H1 (cell line): Measurements from ENCODE around the gene PHACTR1. TPM values are rescaled to one million over a fixed set of nuclear protein-coding genes. Genes with fewer than 3 reads are reported as not detected.

Experiments used
- CTCF ChIA-PET: fragments of 300-600 bp; sonication (Branson Sonifier 250); formaldehyde crosslinking; loops from one replicate; lab custom pipeline; 2021; ENCODE audit not compliant: partially characterized antibody; lab: Charles Lee
- POLR2A ChIA-PET: fragments of 300-600 bp; sonication (Branson Sonifier 250); formaldehyde crosslinking; loops from one replicate; lab custom pipeline; 2021; ENCODE audit warnings: inconsistent platforms; ENCODE audit not compliant: partially characterized antibody; lab: Charles Lee
- DNase-seq, 2 experiments: peaks; one replicate each; pipeline versions ENCODE4 v3.0.0 to v3.0.0-alpha.2; 2010 to 2022; ENCODE audit warnings: low spot score in 2 of 2, low read depth in 1 of 2, mixed read lengths in 1 of 2
- FAIRE-seq: peaks from 2 replicates; lab custom pipeline; 2011; peaks lifted over from hg19 to GRCh38; lab: Jason Lieb, UNC
- H2AFZ ChIP-seq: 2 replicates; pipeline ENCODE4 v1.8.1; 2012; ENCODE audit warnings: low read length, inconsistent platforms
- H2AK5ac ChIP-seq: 2 replicates; pipeline ENCODE4 v1.6.1; 2013; ENCODE audit warnings: low read depth, low read length
- H2BK120ac ChIP-seq: replicated peaks from 2 replicates; pipeline ENCODE3; 2013; ENCODE audit warnings: low read depth, low read length, inconsistent platforms
- H2BK12ac ChIP-seq: 2 replicates; pipeline ENCODE4 v1.6.1; 2013; ENCODE audit warnings: low read depth, low read length
- H2BK15ac ChIP-seq: 2 replicates; pipeline ENCODE4 v1.6.1; 2013; ENCODE audit warnings: low read length
- H2BK20ac ChIP-seq: 2 replicates; pipeline ENCODE4 v1.6.1; 2013; ENCODE audit warnings: low read length
- H2BK5ac ChIP-seq: 2 replicates; pipeline ENCODE4 v1.6.1; 2013; ENCODE audit warnings: low read depth, low read length
- H3K14ac ChIP-seq: 2 replicates; pipeline ENCODE4 v1.6.1; 2013; ENCODE audit warnings: inconsistent platforms; ENCODE audit not compliant: insufficient read length
- H3K18ac ChIP-seq: 2 replicates; pipeline ENCODE4 v1.6.1; 2013; ENCODE audit warnings: low read length; ENCODE audit errors: extremely low read depth
- H3K23ac ChIP-seq: 2 replicates; pipeline ENCODE4 v1.6.1; 2013; ENCODE audit warnings: inconsistent platforms; ENCODE audit not compliant: insufficient read length
- H3K23me2 ChIP-seq: 2 replicates; pipeline ENCODE4 v1.6.1; 2013; ENCODE audit warnings: low read depth, low read length
- H3K27ac ChIP-seq: 2 replicates; pipeline ENCODE4 v1.6.1; 2011; ENCODE audit warnings: low read depth, low read length, inconsistent platforms
- H3K27me3 ChIP-seq, 4 experiments: replicated peaks in 1 of 4; 1 replicate in 1 of 4; 2 replicates in 3 of 4; pipeline versions ENCODE4 v1.6.1 to v1.8.1; 2011 to 2013; ENCODE audit warnings: low read length in 3 of 4, mild to moderate bottlenecking in 3 of 4, inconsistent platforms in 2 of 4, mixed read lengths in 2 of 4, moderate library complexity in 1 of 4; ENCODE audit not compliant: control insufficient read depth in 3 of 4, insufficient read depth in 3 of 4; ENCODE audit errors: extremely low read depth in 1 of 4
- H3K36me3 ChIP-seq, 4 experiments: 2 replicates each; pipeline versions ENCODE4 v1.6.1 to v1.8.1; 2011 to 2013; ENCODE audit warnings: mild to moderate bottlenecking in 4 of 4, low read length in 3 of 4, moderate library complexity in 2 of 4, control low read depth in 1 of 4, inconsistent platforms in 1 of 4; ENCODE audit not compliant: insufficient read depth in 4 of 4, control insufficient read depth in 2 of 4
- H3K4ac ChIP-seq: replicated peaks from 2 replicates; pipeline ENCODE3; 2013; ENCODE audit warnings: low read length, low read depth, mixed read lengths, inconsistent platforms; ENCODE audit not compliant: insufficient read length
- H3K4me1 ChIP-seq, 4 experiments: replicated peaks in 1 of 4; 1 replicate in 1 of 4; 2 replicates in 3 of 4; pipeline versions ENCODE4 v1.6.1 to v1.8.1; 2011 to 2013; ENCODE audit warnings: low read length in 3 of 4, inconsistent platforms in 2 of 4, mixed read lengths in 1 of 4; ENCODE audit not compliant: insufficient read depth in 4 of 4, control insufficient read depth in 3 of 4
- H3K4me2 ChIP-seq, 2 experiments: 2 replicates each; pipeline versions ENCODE4 v1.6.1 to v1.8.1; 2011 to 2013; ENCODE audit warnings: low read depth in 2 of 2, low read length in 2 of 2, control low read depth in 1 of 2, inconsistent platforms in 1 of 2, mild to moderate bottlenecking in 1 of 2; ENCODE audit not compliant: insufficient read depth in 1 of 2
- H3K4me3 ChIP-seq, 4 experiments: fragments of 200-600, 300-600 bp in 1 of 4; sonication (generic), shearing (Covaris generic), sonication (Bioruptor Twin) in 1 of 4; 2 replicates each; pipeline versions ENCODE4 v1.5.1 to v1.8.1; 2011 to 2016; ENCODE audit warnings: low read length in 4 of 4, low read depth in 3 of 4, control low read depth in 2 of 4, inconsistent platforms in 2 of 4, mild to moderate bottlenecking in 2 of 4, mixed read lengths in 1 of 4, moderate library complexity in 1 of 4; ENCODE audit not compliant: insufficient read depth in 2 of 4; ENCODE audit errors: extremely low read depth in 1 of 4
- H3K56ac ChIP-seq: replicated peaks from 2 replicates; pipeline ENCODE3; 2013; ENCODE audit warnings: low read depth, mild to moderate bottlenecking, mixed read lengths, low read length, inconsistent platforms; ENCODE audit not compliant: insufficient read length
- H3K79me1 ChIP-seq: 2 replicates; pipeline ENCODE4 v1.6.1; 2013; ENCODE audit warnings: low read depth, low read length, control low read depth
- H3K79me2 ChIP-seq, 2 experiments: 2 replicates each; pipeline versions ENCODE4 v1.6.1 to v1.8.1; 2012 to 2013; ENCODE audit warnings: low read length in 2 of 2, mild to moderate bottlenecking in 2 of 2, inconsistent platforms in 1 of 2; ENCODE audit not compliant: insufficient read depth in 2 of 2, control insufficient read depth in 1 of 2
- H3K9ac ChIP-seq, 4 experiments: replicated peaks in 1 of 4; 1 replicate in 1 of 4; 2 replicates in 3 of 4; pipeline versions ENCODE4 v1.6.1 to v1.8.1; 2011 to 2013; ENCODE audit warnings: low read depth in 3 of 4, low read length in 3 of 4, control low read depth in 2 of 4, mild to moderate bottlenecking in 2 of 4, moderate library complexity in 2 of 4, inconsistent platforms in 1 of 4; ENCODE audit errors: extremely low read depth in 1 of 4
- H3K9me3 ChIP-seq, 2 experiments: 2 replicates each; pipeline versions ENCODE4 v1.6.1 to v1.8.1; 2012 to 2013; ENCODE audit warnings: mild to moderate bottlenecking in 2 of 2, moderate library complexity in 2 of 2, control low read depth in 1 of 2, inconsistent platforms in 1 of 2, low read depth in 1 of 2, low read length in 1 of 2, mixed read lengths in 1 of 2; ENCODE audit not compliant: insufficient read depth in 2 of 2
- H4K20me1 ChIP-seq, 2 experiments: replicated peaks in 1 of 2; 2 replicates each; pipeline versions ENCODE3 to v1.8.1; 2011 to 2013; ENCODE audit warnings: inconsistent platforms in 2 of 2, low read length in 2 of 2, mild to moderate bottlenecking in 1 of 2; ENCODE audit not compliant: insufficient read depth in 2 of 2, control insufficient read depth in 1 of 2
- H4K5ac ChIP-seq: 2 replicates; pipeline ENCODE4 v1.6.1; 2013; ENCODE audit warnings: low read length, low read depth, mixed read lengths, inconsistent platforms; ENCODE audit not compliant: insufficient read length
- H4K8ac ChIP-seq: 2 replicates; pipeline ENCODE4 v1.8.0; 2013; ENCODE audit warnings: mild to moderate bottlenecking, moderate library complexity, low read length, inconsistent platforms; ENCODE audit not compliant: insufficient read depth; ENCODE audit errors: extremely low read depth
- H4K91ac ChIP-seq: replicated peaks from 2 replicates; pipeline ENCODE3; 2013; ENCODE audit warnings: low read length, mixed read lengths, inconsistent platforms; ENCODE audit not compliant: insufficient read length
- CHD2 ChIP-seq: IDR thresholded peaks from 2 replicates; pipeline ENCODE4 v1.6.1; 2012; ENCODE audit warnings: low read length, improper control_type of control experiment
- WGBS, 2 experiments: shearing (Covaris generic) in 1 of 2; methylation state at CpG; one replicate each; pipeline versions ENCODE4 v1.1.6 to v1.1.7; 2013 to 2015; ENCODE audit warnings: low lambda C conversion rate in 2 of 2, mixed read lengths in 2 of 2, inconsistent platforms in 1 of 2, low coverage in 1 of 2, missing lambda C conversion rate in 1 of 2; ENCODE audit not compliant: insufficient replicate concordance in 2 of 2, insufficient coverage in 1 of 2, insufficient read length in 1 of 2; ENCODE audit errors: extremely low coverage in 1 of 2, missing lambda C conversion rate in 1 of 2; 5-methylcytosine and 5-hydroxymethylcytosine counted together
- polyA plus RNA-seq, 7 experiments: library from polyadenylated mRNA; depleted of rRNA in 3 of 7; stranded (reverse) in 5 of 7; unstranded in 2 of 7; fragments of >200 nt in 5 of 7; fragments of 200-250 nt in 2 of 7; gene quantifications; 1 replicate in 5 of 7; 2 replicates in 1 of 7; 4 replicates in 1 of 7; pipeline versions ENCODE4 v1.2.1 to v1.2.3, GENCODE V29; 2011 to 2013; ENCODE audit warnings: missing spikeins in 2 of 7, mixed read lengths in 2 of 7
- total RNA-seq: library from RNA; stranded (reverse); fragmentation: NEBNext Ultra II Directional; extraction: Animal tissue kit (Norgen Biotek cat#: 25700); gene quantifications from 2 replicates; pipeline ENCODE4 v1.2.1, GENCODE V29; 2021

PHACTR1 gene
- total and polyA plus RNA-seq, 2 of the 8 experiments (the other 6 are each of a cell fraction or from before 2014, with no cell fraction given): 3.9 to 17.1 TPM

- POLR2A ChIA-PET: no interaction called here
- Histone ChIP-seq H2BK120ac (no peak overlapping the region), H2BK5ac (no peak overlapping the region), H3K27ac (no peak overlapping the region), H4K8ac (no peak overlapping the region), H2BK12ac (no peak overlapping the region), H4K20me1 (no peaks in the 10 kb centered on the region), H3K14ac (no peak overlapping the region), H3K56ac (no peak overlapping the region), H2BK15ac (no peak overlapping the region), H3K79me2 (no peaks in the 10 kb centered on the region), H3K9me3 (peaks cover 0 to 5% of the 10 kb centered on the region in 2 experiments; a peak in 1 of 4 replicates), H3K4ac (no peak overlapping the region), H3K23ac (no peak overlapping the region), H3K79me1 (no peaks in the 10 kb centered on the region), H3K4me1 (peaks cover 0 to 13% (median 8%) of the 10 kb centered on the region in 4 experiments; a peak in 4 of 7 replicates), H2AFZ (no peak overlapping the region), H4K91ac (no peak overlapping the region), H3K27me3 (no peaks in the 10 kb centered on the region), H2AK5ac (no peak overlapping the region), H3K9ac (no peak overlapping the region), H3K4me2 (no peak overlapping the region), H4K5ac (no peak overlapping the region), H3K23me2 (no peaks in the 10 kb centered on the region; the same call in 1 of the 2 replicates), H3K4me3 (no peak overlapping the region), H3K36me3 (no peaks in the 10 kb centered on the region), H3K18ac (no peak overlapping the region), H2BK20ac (no peak overlapping the region)
- CTCF ChIA-PET: interaction anchor here (1.0 to 1.9 kb wide), 5 partner anchors 11 to 91 kb away, joined by 3 to 11 read pairs (median 3); no protein-coding TSS in a partner anchor
- FAIRE-seq (no peak), DNase-seq (no peak)
- WGBS, 2 experiments: 100% methylated on average over 1 of the region's 1 CpG; no CpG with 5 or more reads in 1 of the 2 experiments
- no peak for TF ChIP-seq CHD2
These were observed 533.2 kb downstream of the PHACTR1 start for GRCh38 chr6:13249817-13250216.
